ENCODE measurements around the gene UNC119B. TPM values are rescaled to one million over a fixed set of nuclear protein-coding genes. Genes with fewer than 3 reads are reported as not detected.

UNC119B gene
- total and polyA plus RNA-seq, 2 donors: 9.3 to 12.0 TPM

DNA sequence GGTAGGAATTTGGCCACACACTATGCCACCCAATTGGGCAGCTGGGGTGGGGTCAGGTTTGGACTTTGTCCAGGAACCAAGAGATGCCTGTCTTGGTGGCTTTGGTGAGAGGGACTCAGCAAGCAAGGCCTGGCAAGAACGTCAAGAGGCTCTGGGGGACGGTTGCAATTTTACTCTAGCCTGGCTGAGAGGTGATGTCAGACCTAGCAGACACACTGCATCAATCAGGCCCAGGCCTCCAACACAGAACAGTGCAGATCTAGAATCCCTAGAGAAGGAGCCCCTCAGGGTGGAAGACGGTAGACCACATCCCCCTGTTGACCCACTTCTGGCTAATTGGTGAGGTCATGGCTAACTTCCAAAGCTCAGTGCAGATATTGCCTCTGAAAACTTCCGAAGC is 1.6 kb upstream of the UNC119B start:
- WGBS: 97% methylated on average over 4 of the region's 4 CpGs
- Histone ChIP-seq H3K27me3 (ENCODE audit: control insufficient read depth in 2 of 2, insufficient read depth in 1 of 2, low read length in 1 of 2) (no peaks in the 10 kb centered on the region), H3K4me3 (ENCODE audit: low read length in 2 of 2) (no peak overlapping the region), H3K36me3 (ENCODE audit: control insufficient read depth in 2 of 2, insufficient read depth in 2 of 2, low read length in 1 of 2) (peaks cover 9 to 10% of the 10 kb centered on the region in 2 donors), H3K9me3 (ENCODE audit: control insufficient read depth in 2 of 2, insufficient read depth in 1 of 2, low read length in 1 of 2) (no peaks in the 10 kb centered on the region), H3K27ac (ENCODE audit: low read depth in 1 of 2, low read length in 1 of 2) (no peak overlapping the region), H3K4me1 (ENCODE audit: control insufficient read depth in 2 of 2, insufficient read depth in 2 of 2, low read length in 2 of 2) (peaks cover 15 to 22% of the 10 kb centered on the region in 2 donors)
- DNase-seq (ENCODE audit: low read depth in 6 of 9, low spot score in 9 of 9): no peak

DNA sequence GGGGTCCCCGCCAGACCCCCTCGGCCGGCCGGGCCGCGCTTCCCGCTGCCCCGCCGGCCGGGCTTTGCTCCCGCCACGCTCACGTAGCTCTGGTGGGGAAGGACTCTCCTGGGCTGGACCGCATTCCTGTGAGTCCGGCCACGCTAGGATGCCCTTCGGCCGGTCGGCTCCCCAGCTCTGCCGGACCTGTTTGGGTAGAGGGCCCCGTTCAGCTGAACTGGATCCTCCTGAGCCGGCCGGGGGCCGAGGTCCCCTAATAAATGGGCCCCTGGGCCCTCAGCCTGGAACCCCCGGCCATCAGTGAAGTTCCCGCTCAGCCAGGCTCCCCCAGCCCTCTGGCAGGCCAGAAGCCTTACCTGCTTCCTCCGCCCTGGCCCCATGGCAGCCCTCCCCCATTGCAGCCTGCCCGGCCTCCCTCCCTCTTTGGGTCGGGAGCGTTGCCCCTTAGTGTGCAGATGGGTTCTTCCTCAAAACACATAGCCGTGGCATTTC is 593 bp downstream of the UNC119B start:
- Histone ChIP-seq H3K9me3 (ENCODE audit: control insufficient read depth in 2 of 2, insufficient read depth in 1 of 2, low read length in 1 of 2) (no peaks in the 10 kb centered on the region), H3K36me3 (ENCODE audit: control insufficient read depth in 2 of 2, insufficient read depth in 2 of 2, low read length in 1 of 2) (peaks cover 16 to 19% of the 10 kb centered on the region in 2 donors), H3K4me3 (ENCODE audit: low read length in 2 of 2) (peak overlapping the region; percentile 57 to 99), H3K27ac (ENCODE audit: low read depth in 1 of 2, low read length in 1 of 2) (peak overlapping the region; percentile 64 to 86), H3K4me1 (ENCODE audit: control insufficient read depth in 2 of 2, insufficient read depth in 2 of 2, low read length in 2 of 2) (peaks cover 20 to 23% of the 10 kb centered on the region in 2 donors), H3K27me3 (ENCODE audit: control insufficient read depth in 2 of 2, insufficient read depth in 1 of 2, low read length in 1 of 2) (no peaks in the 10 kb centered on the region)
- DNase-seq (ENCODE audit: low read depth in 6 of 9, low spot score in 9 of 9): peak in 1 of 9 donors; percentile 46
- WGBS: under 1% methylated on average over 31 of the region's 31 CpGs

DNA sequence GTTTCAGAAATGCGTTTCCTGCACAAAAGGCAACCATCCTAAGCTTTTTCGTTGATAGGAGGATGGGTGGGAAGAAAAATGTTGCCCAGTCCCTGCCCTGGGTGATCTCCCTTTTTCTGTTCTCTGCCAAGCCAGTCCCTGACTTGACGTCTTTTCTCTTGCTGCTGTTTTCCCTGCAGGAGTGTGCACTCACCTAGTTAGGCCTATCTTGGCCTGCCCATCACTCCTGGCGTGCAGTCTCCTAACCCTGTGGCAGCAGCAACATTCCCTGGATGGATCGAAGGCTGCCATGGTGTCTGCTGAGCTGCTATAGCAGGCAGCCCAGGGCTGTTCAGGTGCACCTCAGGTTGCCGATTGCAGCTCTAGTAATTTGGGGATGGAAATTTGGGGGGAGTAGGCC is 1.2 kb downstream of the UNC119B start:
- peak overlapping the region; percentile 57 to 99 for H3K4me3 ChIP-seq (ENCODE audit: low read length in 2 of 2)
- no peaks in the 10 kb centered on the region for H3K9me3 ChIP-seq (ENCODE audit: control insufficient read depth in 2 of 2, insufficient read depth in 1 of 2, low read length in 1 of 2)
- H3K4me1 ChIP-seq (ENCODE audit: control insufficient read depth in 2 of 2, insufficient read depth in 2 of 2, low read length in 2 of 2): peaks cover 20 to 23% of the 10 kb centered on the region in 2 donors
- no peak for DNase-seq (ENCODE audit: low read depth in 6 of 9, low spot score in 9 of 9)
- peaks cover 20 to 24% of the 10 kb centered on the region in 2 donors for H3K36me3 ChIP-seq (ENCODE audit: control insufficient read depth in 2 of 2, insufficient read depth in 2 of 2, low read length in 1 of 2)
- peak overlapping the region in 1 of 2 donors; percentile 64 for H3K27ac ChIP-seq (ENCODE audit: low read depth in 1 of 2, low read length in 1 of 2)
- H3K27me3 ChIP-seq (ENCODE audit: control insufficient read depth in 2 of 2, insufficient read depth in 1 of 2, low read length in 1 of 2): no peaks in the 10 kb centered on the region
- 47% methylated on average over 6 of the region's 6 CpGs for WGBS

DNA sequence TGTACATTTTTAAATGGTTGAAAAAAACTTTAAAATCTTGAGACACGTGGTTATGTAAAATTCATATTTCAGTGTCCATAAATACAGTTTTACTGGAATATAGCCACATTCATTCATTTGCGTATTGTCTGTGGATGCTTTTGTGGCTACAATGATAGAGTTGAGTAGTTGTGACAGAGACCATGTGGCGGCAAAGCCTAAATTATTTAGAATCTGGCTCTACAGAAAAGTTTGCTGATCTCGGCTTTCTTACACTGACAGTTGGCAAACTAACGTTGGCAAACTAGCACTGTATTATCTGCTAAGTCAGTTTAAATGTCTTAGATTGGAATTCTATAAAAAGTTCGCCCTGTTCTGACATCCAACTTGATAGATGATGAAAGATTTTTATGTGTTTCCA is 2.4 kb downstream of the UNC119B start:
- Histone ChIP-seq H3K4me1 (ENCODE audit: control insufficient read depth in 2 of 2, insufficient read depth in 2 of 2, low read length in 2 of 2) (peaks cover 20 to 23% of the 10 kb centered on the region in 2 donors), H3K27me3 (ENCODE audit: control insufficient read depth in 2 of 2, insufficient read depth in 1 of 2, low read length in 1 of 2) (no peaks in the 10 kb centered on the region), H3K27ac (ENCODE audit: low read depth in 1 of 2, low read length in 1 of 2) (no peak overlapping the region), H3K36me3 (ENCODE audit: control insufficient read depth in 2 of 2, insufficient read depth in 2 of 2, low read length in 1 of 2) (peaks cover 28 to 35% of the 10 kb centered on the region in 2 donors), H3K4me3 (ENCODE audit: low read length in 2 of 2) (no peak overlapping the region), H3K9me3 (ENCODE audit: control insufficient read depth in 2 of 2, insufficient read depth in 1 of 2, low read length in 1 of 2) (no peaks in the 10 kb centered on the region)
- WGBS: 93% methylated on average over 6 of the region's 6 CpGs
- no peak for DNase-seq (ENCODE audit: low read depth in 6 of 9, low spot score in 9 of 9)

DNA sequence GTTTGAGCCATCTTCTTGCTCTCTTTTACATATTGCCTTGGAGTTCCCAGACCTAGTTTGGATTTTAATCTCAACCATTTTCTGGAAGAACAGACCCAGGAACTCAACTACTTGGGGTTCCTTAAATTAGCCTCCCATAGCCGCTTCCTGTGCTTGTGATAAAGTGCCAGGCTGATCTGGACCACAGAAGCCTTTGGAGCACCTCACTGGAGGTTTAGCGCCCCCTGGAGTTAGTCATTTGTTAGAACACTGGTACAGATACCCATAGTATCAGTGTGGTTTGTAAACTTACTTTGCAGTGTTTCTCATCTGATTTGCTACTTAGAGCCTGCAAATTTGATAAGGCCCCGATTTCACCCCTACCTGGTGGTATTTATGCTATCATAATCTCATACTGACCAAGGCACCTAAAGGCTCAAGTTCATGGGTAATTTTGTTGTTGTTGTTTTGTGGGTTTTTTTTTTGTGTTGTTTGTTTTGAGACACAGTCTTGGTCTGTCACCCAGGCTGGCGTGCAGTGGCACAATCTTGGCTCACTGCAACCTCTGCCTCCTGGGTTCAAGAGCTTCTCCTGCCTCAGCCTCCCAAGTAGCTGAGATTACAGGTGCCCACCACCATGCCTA is 3.7 kb downstream of the UNC119B start:
- peaks cover 20 to 23% of the 10 kb centered on the region in 2 donors for H3K4me1 ChIP-seq (ENCODE audit: control insufficient read depth in 2 of 2, insufficient read depth in 2 of 2, low read length in 2 of 2)
- no peak overlapping the region for H3K27ac ChIP-seq (ENCODE audit: low read depth in 1 of 2, low read length in 1 of 2)
- H3K36me3 ChIP-seq (ENCODE audit: control insufficient read depth in 2 of 2, insufficient read depth in 2 of 2, low read length in 1 of 2): peaks cover 37 to 47% of the 10 kb centered on the region in 2 donors
- no peaks in the 10 kb centered on the region for H3K27me3 ChIP-seq (ENCODE audit: control insufficient read depth in 2 of 2, insufficient read depth in 1 of 2, low read length in 1 of 2)
- H3K9me3 ChIP-seq (ENCODE audit: control insufficient read depth in 2 of 2, insufficient read depth in 1 of 2, low read length in 1 of 2): no peaks in the 10 kb centered on the region
- no peak overlapping the region for H3K4me3 ChIP-seq (ENCODE audit: low read length in 2 of 2)
- WGBS: 33% methylated on average over 4 of the region's 4 CpGs
- DNase-seq (ENCODE audit: low read depth in 6 of 9, low spot score in 9 of 9): peak; percentile 58 to 91 (median 75)

DNA sequence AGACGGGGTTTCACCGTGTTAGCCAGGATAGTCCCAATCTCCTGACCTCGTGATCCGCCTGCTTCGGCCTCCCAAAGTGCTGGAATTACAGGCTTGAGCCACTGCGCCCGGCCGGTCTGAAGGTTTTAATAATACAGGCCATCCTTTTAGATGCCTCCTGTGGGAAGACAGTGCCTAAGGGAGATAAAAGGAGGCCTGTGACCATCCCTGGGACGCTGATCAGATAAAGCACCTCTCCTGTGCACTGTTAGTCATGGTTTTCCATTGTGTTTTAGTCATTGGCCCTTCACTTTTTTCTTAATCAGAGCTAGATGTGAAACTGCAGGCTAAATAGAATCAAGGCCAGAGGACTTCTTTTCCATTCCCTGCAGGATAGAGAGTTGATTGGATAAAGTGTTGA is 7.8 kb downstream of the UNC119B start:
- H3K4me1 ChIP-seq (ENCODE audit: control insufficient read depth in 2 of 2, insufficient read depth in 2 of 2, low read length in 2 of 2): peaks cover 4 to 7% of the 10 kb centered on the region in 2 donors
- no peak overlapping the region for H3K27ac ChIP-seq (ENCODE audit: low read depth in 1 of 2, low read length in 1 of 2)
- H3K9me3 ChIP-seq (ENCODE audit: control insufficient read depth in 2 of 2, insufficient read depth in 1 of 2, low read length in 1 of 2): no peaks in the 10 kb centered on the region
- H3K4me3 ChIP-seq (ENCODE audit: low read length in 2 of 2): no peak overlapping the region
- WGBS: 99% methylated on average over 9 of the region's 9 CpGs
- DNase-seq (ENCODE audit: low read depth in 6 of 9, low spot score in 9 of 9): no peak
- H3K27me3 ChIP-seq (ENCODE audit: control insufficient read depth in 2 of 2, insufficient read depth in 1 of 2, low read length in 1 of 2): no peaks in the 10 kb centered on the region
- peaks cover 76 to 87% of the 10 kb centered on the region in 2 donors for H3K36me3 ChIP-seq (ENCODE audit: control insufficient read depth in 2 of 2, insufficient read depth in 2 of 2, low read length in 1 of 2)

DNA sequence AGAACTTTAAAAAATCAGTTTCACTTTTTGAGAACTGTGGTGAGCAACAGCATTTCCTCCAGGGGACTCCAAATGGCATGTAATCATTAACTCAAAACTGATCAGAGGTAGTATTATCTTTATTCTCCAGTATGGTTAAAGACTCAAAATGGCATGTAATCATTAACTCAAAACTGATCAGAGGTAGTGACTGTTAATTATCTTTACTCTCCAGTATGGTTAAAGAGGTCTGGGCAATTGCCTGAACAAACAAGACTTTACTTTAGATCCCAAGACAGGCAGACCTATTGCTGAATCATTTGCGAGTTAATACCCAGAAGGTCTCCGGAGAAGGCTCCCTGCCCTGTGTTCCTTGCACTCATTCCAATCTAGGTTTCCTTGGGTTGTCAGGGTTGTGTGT is 8.8 kb downstream of the UNC119B start:
- 95% methylated on average over 2 of the region's 2 CpGs for WGBS
- no peak overlapping the region for H3K27ac ChIP-seq (ENCODE audit: low read depth in 1 of 2, low read length in 1 of 2)
- DNase-seq (ENCODE audit: low read depth in 6 of 9, low spot score in 9 of 9): no peak

DNA sequence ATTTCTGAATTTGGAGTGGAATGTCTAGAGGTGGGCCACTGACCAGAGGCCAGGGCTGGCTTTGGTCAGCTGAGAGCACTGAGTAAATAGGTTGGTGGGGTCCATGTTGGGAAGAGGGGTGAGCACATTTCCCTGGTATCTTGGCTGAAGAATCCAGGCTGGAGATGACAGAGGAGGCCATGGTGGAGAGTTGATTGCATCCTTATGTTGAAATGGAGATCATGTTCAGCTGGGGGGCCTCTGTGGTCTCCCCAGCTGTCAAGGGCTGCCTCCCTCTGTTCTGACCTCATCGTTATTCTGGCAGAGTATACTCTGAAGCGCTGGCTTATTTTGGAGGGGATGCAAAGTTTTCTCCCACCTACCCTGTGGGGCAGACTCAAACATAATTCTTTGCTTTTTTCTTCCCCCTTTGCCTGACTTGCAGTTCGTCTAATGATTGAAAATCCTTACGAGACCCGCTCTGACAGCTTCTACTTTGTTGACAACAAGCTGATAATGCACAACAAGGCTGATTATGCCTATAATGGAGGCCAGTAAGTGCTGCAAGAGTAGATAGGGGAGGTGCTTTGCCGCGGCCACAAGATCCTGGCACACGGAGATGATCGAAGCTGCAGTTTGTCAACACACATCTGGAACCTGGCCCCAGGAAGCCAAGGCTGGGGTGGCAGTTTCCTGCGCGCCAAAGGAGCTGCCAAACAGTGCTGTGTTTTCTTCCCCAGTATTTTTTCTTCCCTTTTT is 9.4 kb downstream of the UNC119B start:
- Histone ChIP-seq H3K27me3 (ENCODE audit: control insufficient read depth in 2 of 2, insufficient read depth in 1 of 2, low read length in 1 of 2) (no peaks in the 10 kb centered on the region), H3K27ac (ENCODE audit: low read depth in 1 of 2, low read length in 1 of 2) (no peak overlapping the region), H3K36me3 (ENCODE audit: control insufficient read depth in 2 of 2, insufficient read depth in 2 of 2, low read length in 1 of 2) (peaks cover 68 to 86% of the 10 kb centered on the region in 2 donors), H3K9me3 (ENCODE audit: control insufficient read depth in 2 of 2, insufficient read depth in 1 of 2, low read length in 1 of 2) (no peaks in the 10 kb centered on the region), H3K4me3 (ENCODE audit: low read length in 2 of 2) (no peak overlapping the region), H3K4me1 (ENCODE audit: control insufficient read depth in 2 of 2, insufficient read depth in 2 of 2, low read length in 2 of 2) (peaks cover 0 to under 1% of the 10 kb centered on the region in 2 donors)
- no peak for DNase-seq (ENCODE audit: low read depth in 6 of 9, low spot score in 9 of 9)
- 53% methylated on average over 11 of the region's 11 CpGs for WGBS

More for the DNA sequence above, 8.8 kb downstream of the UNC119B start:
- H3K4me1 ChIP-seq (ENCODE audit: control insufficient read depth in 2 of 2, insufficient read depth in 2 of 2, low read length in 2 of 2): peaks cover 0 to under 1% of the 10 kb centered on the region in 2 donors
- H3K36me3 ChIP-seq (ENCODE audit: control insufficient read depth in 2 of 2, insufficient read depth in 2 of 2, low read length in 1 of 2): peaks cover 71 to 86% of the 10 kb centered on the region in 2 donors
- H3K4me3 ChIP-seq (ENCODE audit: low read length in 2 of 2): no peak overlapping the region
- H3K27me3 ChIP-seq (ENCODE audit: control insufficient read depth in 2 of 2, insufficient read depth in 1 of 2, low read length in 1 of 2): no peaks in the 10 kb centered on the region
- no peaks in the 10 kb centered on the region for H3K9me3 ChIP-seq (ENCODE audit: control insufficient read depth in 2 of 2, insufficient read depth in 1 of 2, low read length in 1 of 2)

Data from thymus (tissue), 11 donors.